Measurements from ENCODE around the gene ITPKA.

ITPKA gene

GRCh38 chr15:41512512-41512939 lies 18.9 kb downstream of the ITPKA start:
- TF ChIP-seq CTCF (IDR thresholded peaks at IDR 0.05) = no peak
- Histone ChIP-seq H3K4me3 (ENCODE audit: low read depth, low read length) (no peak overlapping the region), H3K4me1 (no peaks in the 10 kb centered on the region), H3K27me3 (ENCODE audit: control insufficient read depth, insufficient read depth, low read length) (no peaks in the 10 kb centered on the region), H3K36me3 (ENCODE audit: control insufficient read depth, insufficient read depth, low read length) (no peaks in the 10 kb centered on the region), H3K9ac (no peak overlapping the region), H3K27ac (no peak overlapping the region), H3K4me2 (ENCODE audit: low read length) (peak overlapping the region; percentile 48), H2AFZ (peak overlapping the region; percentile 38), H3K9me3 (ENCODE audit: control insufficient read depth, low read length) (no peaks in the 10 kb centered on the region), H3K79me2 (no peaks in the 10 kb centered on the region)

GRCh38 chr15:41512940-41513505 lies 19.3 kb downstream of the ITPKA start:
- H3K4me3 ChIP-seq (ENCODE audit: low read depth, low read length) = no peak overlapping the region
- no peaks in the 10 kb centered on the region for H3K27me3 ChIP-seq (ENCODE audit: control insufficient read depth, insufficient read depth, low read length)

GRCh38 chr15:41513506-41514227 lies 20.0 kb downstream of the ITPKA start, which contains the start of gene LTK:
TSS of gene LTK (minus strand) at chr15:41513827. CDS start at chr15:41513709, 118 bp downstream.
- Histone ChIP-seq H3K9ac (no peak within 1 kb of the TSS), H3K9me3 (ENCODE audit: control insufficient read depth, low read length) (no peaks in the 10 kb centered on the region), H2AFZ (peak within 1 kb of the TSS; percentile 38), H3K27ac (no peak within 1 kb of the TSS), H3K27me3 (ENCODE audit: control insufficient read depth, insufficient read depth, low read length) (no peaks in the 10 kb centered on the region), H3K4me2 (ENCODE audit: low read length) (peak within 1 kb of the TSS; percentile 48), H3K4me3 (ENCODE audit: low read depth, low read length) (no peak within 1 kb of the TSS), H3K4me1 (no peaks in the 10 kb centered on the region), H3K79me2 (no peaks in the 10 kb centered on the region), H3K36me3 (ENCODE audit: control insufficient read depth, insufficient read depth, low read length) (no peaks in the 10 kb centered on the region)
- no peak for TF ChIP-seq CTCF (IDR thresholded peaks at IDR 0.05)

More at GRCh38 chr15:41512940-41513505, 19.3 kb downstream of the ITPKA start:
- Histone ChIP-seq H3K9ac (no peak overlapping the region), H3K9me3 (ENCODE audit: control insufficient read depth, low read length) (no peaks in the 10 kb centered on the region), H3K4me2 (ENCODE audit: low read length) (peak overlapping the region; percentile 48), H3K4me1 (no peaks in the 10 kb centered on the region), H3K79me2 (no peaks in the 10 kb centered on the region), H3K36me3 (ENCODE audit: control insufficient read depth, insufficient read depth, low read length) (no peaks in the 10 kb centered on the region), H3K27ac (no peak overlapping the region), H2AFZ (peak overlapping the region; percentile 38)
- no peak for TF ChIP-seq CTCF (IDR thresholded peaks at IDR 0.05)

GRCh38 chr15:41517895-41518449 lies 24.3 kb downstream of the ITPKA start:
- H3K4me3 ChIP-seq (ENCODE audit: low read depth, low read length) = no peak overlapping the region
- H3K4me1 ChIP-seq = no peaks in the 10 kb centered on the region
- H3K9me3 ChIP-seq (ENCODE audit: control insufficient read depth, low read length) = no peaks in the 10 kb centered on the region
- H3K27me3 ChIP-seq (ENCODE audit: control insufficient read depth, insufficient read depth, low read length) = no peaks in the 10 kb centered on the region
- no peak overlapping the region for H3K9ac ChIP-seq
- H3K4me2 ChIP-seq (ENCODE audit: low read length) = no peak overlapping the region
- no peak for TF ChIP-seq CTCF (IDR thresholded peaks at IDR 0.05)
- no peaks in the 10 kb centered on the region for H3K36me3 ChIP-seq (ENCODE audit: control insufficient read depth, insufficient read depth, low read length)
- no peaks in the 10 kb centered on the region for H3K79me2 ChIP-seq
- no peak overlapping the region for H3K27ac ChIP-seq
- no peak overlapping the region for H2AFZ ChIP-seq
